H9 (cell line): ENCODE results near the gene ASPSCR1. TPM values are rescaled to one million over a fixed set of nuclear protein-coding genes. Genes with fewer than 3 reads are reported as not detected.

ENCODE experiments used
- DNase-seq: peaks from one replicate; pipeline ENCODE4 v3.0.0-alpha.2; 2017
- H2AFZ ChIP-seq: one replicate; pipeline ENCODE4 v1.6.1; 2013; ENCODE audit warnings: mild to moderate bottlenecking, low read length, control low read depth, moderate library complexity
- H2AK5ac ChIP-seq: 2 replicates; pipeline ENCODE4 v1.6.1; 2013; ENCODE audit warnings: low read length, control low read depth, mixed read lengths; ENCODE audit not compliant: insufficient read length
- H2BK120ac ChIP-seq: one replicate; pipeline ENCODE4 v1.6.1; 2013; ENCODE audit warnings: low read depth, mild to moderate bottlenecking, low read length, control low read depth, inconsistent platforms; ENCODE audit not compliant: poor library complexity, severe bottlenecking
- H2BK12ac ChIP-seq: 2 replicates; pipeline ENCODE4 v1.6.1; 2013; ENCODE audit warnings: low read length, control low read depth, mixed read lengths, low read depth; ENCODE audit not compliant: insufficient read length
- H2BK15ac ChIP-seq: 2 replicates; pipeline ENCODE4 v1.6.1; 2013; ENCODE audit warnings: low read depth, low read length, control low read depth
- H2BK20ac ChIP-seq: one replicate; pipeline ENCODE4 v1.6.1; 2013; ENCODE audit warnings: low read depth, mild to moderate bottlenecking, low read length, control low read depth, inconsistent platforms; ENCODE audit not compliant: poor library complexity, severe bottlenecking
- H2BK5ac ChIP-seq: 2 replicates; pipeline ENCODE4 v1.6.1; 2013; ENCODE audit warnings: low read length, control low read depth, mixed read lengths; ENCODE audit not compliant: insufficient read length
- H3K14ac ChIP-seq: 2 replicates; pipeline ENCODE4 v1.6.1; 2013; ENCODE audit warnings: low read length, control low read depth; ENCODE audit not compliant: insufficient read depth
- H3K18ac ChIP-seq: 2 replicates; pipeline ENCODE4 v1.6.1; 2013; ENCODE audit warnings: low read depth, mild to moderate bottlenecking, mixed read lengths, low read length, control low read depth; ENCODE audit not compliant: insufficient read length
- H3K23ac ChIP-seq: 2 replicates; pipeline ENCODE4 v1.6.1; 2013; ENCODE audit warnings: low read length, control low read depth, mixed read lengths, low read depth; ENCODE audit not compliant: insufficient read length
- H3K23me2 ChIP-seq: 2 replicates; pipeline ENCODE4 v1.6.1; 2013; ENCODE audit warnings: low read depth, mild to moderate bottlenecking, mixed read lengths, low read length, control low read depth; ENCODE audit not compliant: insufficient read length, poor library complexity, severe bottlenecking
- H3K27ac ChIP-seq: 2 replicates; pipeline ENCODE4 v1.5.1; 2013; ENCODE audit warnings: low read length, control low read depth, mixed read lengths, low read depth; ENCODE audit not compliant: insufficient read length
- H3K27me3 ChIP-seq: 2 replicates; pipeline ENCODE4 v1.6.1; 2013; ENCODE audit warnings: low read length, control low read depth, inconsistent platforms; ENCODE audit not compliant: insufficient read depth
- H3K4ac ChIP-seq: 2 replicates; pipeline ENCODE4 v1.6.1; 2013; ENCODE audit warnings: low read depth, mild to moderate bottlenecking, control low read depth, inconsistent platforms, low read length, moderate library complexity
- H3K4me1 ChIP-seq: 2 replicates; pipeline ENCODE4 v1.6.1; 2013; ENCODE audit warnings: low read length, control low read depth, inconsistent platforms; ENCODE audit not compliant: insufficient read depth
- H3K4me2 ChIP-seq: 2 replicates; pipeline ENCODE4 v1.6.1; 2013; ENCODE audit warnings: low read length, control low read depth, mixed read lengths; ENCODE audit not compliant: insufficient read length, insufficient read depth
- H3K56ac ChIP-seq: 2 replicates; pipeline ENCODE4 v1.6.1; 2013; ENCODE audit warnings: low read depth, mild to moderate bottlenecking, mixed read lengths, low read length, control low read depth; ENCODE audit not compliant: insufficient read length
- H3K79me1 ChIP-seq: 2 replicates; pipeline ENCODE4 v1.6.1; 2013; ENCODE audit warnings: low read depth, mild to moderate bottlenecking, moderate library complexity, low read length, control low read depth, inconsistent platforms; ENCODE audit not compliant: insufficient read depth, poor library complexity, severe bottlenecking
- H3K79me2 ChIP-seq: 2 replicates; pipeline ENCODE4 v1.6.1; 2013; ENCODE audit warnings: low read length, control low read depth, inconsistent platforms; ENCODE audit not compliant: insufficient read depth
- H3K9ac ChIP-seq: 2 replicates; pipeline ENCODE4 v1.6.1; 2013; ENCODE audit warnings: low read length, control low read depth, mixed read lengths; ENCODE audit not compliant: insufficient read length; ENCODE audit errors: extremely low read depth
- H3K9me3 ChIP-seq: one replicate; pipeline ENCODE4 v1.6.1; 2013; ENCODE audit warnings: low read depth, low read length, inconsistent platforms; ENCODE audit not compliant: control insufficient read depth
- H3T11ph ChIP-seq: one replicate; pipeline ENCODE4 v1.6.1; 2013; ENCODE audit warnings: mild to moderate bottlenecking, low read length, control low read depth, inconsistent platforms
- H4K20me1 ChIP-seq: one replicate; pipeline ENCODE4 v1.6.1; 2013; ENCODE audit not compliant: control insufficient read depth, insufficient read length, insufficient read depth
- H4K5ac ChIP-seq: 2 replicates; pipeline ENCODE4 v1.6.1; 2013; ENCODE audit warnings: low read depth, mild to moderate bottlenecking, mixed read lengths, low read length, control low read depth; ENCODE audit not compliant: insufficient read length
- H4K8ac ChIP-seq: replicated peaks from 2 replicates; pipeline ENCODE4 v1.6.1; 2013; ENCODE audit warnings: low read length, control low read depth, mixed read lengths, low read depth; ENCODE audit not compliant: insufficient read length
- H4K91ac ChIP-seq: 2 replicates; pipeline ENCODE4 v1.6.1; 2013; ENCODE audit warnings: low read depth, mild to moderate bottlenecking, moderate library complexity, mixed read lengths, low read length, control low read depth; ENCODE audit not compliant: insufficient read length
- H3K27ac Mint-ChIP-seq, 3 experiments: 2 replicates in 2 of 3; 3 replicates in 1 of 3; pipeline ENCODE4 v1.8.0; 2020 to 2021; ENCODE audit warnings: mixed read lengths in 3 of 3, mild to moderate bottlenecking in 1 of 3, moderate library complexity in 1 of 3
- H3K27me3 Mint-ChIP-seq: 2 replicates; pipeline ENCODE4 v1.8.0; 2021; ENCODE audit warnings: low read depth, mild to moderate bottlenecking, moderate library complexity, mixed read lengths
- H3K36me3 Mint-ChIP-seq, 3 experiments: 2 replicates in 2 of 3; 3 replicates in 1 of 3; pipeline ENCODE4 v1.8.0; 2020 to 2021; ENCODE audit warnings: low read depth in 3 of 3, mixed read lengths in 3 of 3; ENCODE audit not compliant: insufficient read depth in 1 of 3
- H3K4me1 Mint-ChIP-seq, 2 experiments: 2 replicates each; pipeline ENCODE4 v1.8.0; 2020; ENCODE audit warnings: mixed read lengths in 2 of 2
- H3K4me3 Mint-ChIP-seq, 2 experiments: 2 replicates in 1 of 2; 3 replicates in 1 of 2; pipeline ENCODE4 v1.8.0; 2020 to 2021; ENCODE audit warnings: mild to moderate bottlenecking in 2 of 2, mixed read lengths in 2 of 2, moderate library complexity in 1 of 2
- H3K9me3 Mint-ChIP-seq, 2 experiments: 2 replicates in 1 of 2; 3 replicates in 1 of 2; pipeline ENCODE4 v1.8.0; 2020; ENCODE audit warnings: mild to moderate bottlenecking in 2 of 2, mixed read lengths in 2 of 2, moderate library complexity in 1 of 2
- CTCF ChIP-seq: fragments of 200-600 bp; sonication (generic); conservative IDR thresholded peaks from 3 replicates; pipeline ENCODE4 v1.8.0; 2021; ENCODE audit warnings: antibody characterized with exemption, mild to moderate bottlenecking
- WGBS: extraction: QIAGEN DNeasy Blood & Tissue Kit; methylation state at CpG from one replicate; pipeline ENCODE4 v1.1.7; 2013; ENCODE audit warnings: missing lambda C conversion rate, low lambda C conversion rate, mixed read lengths; ENCODE audit not compliant: insufficient read length; ENCODE audit errors: extremely low coverage; 5-methylcytosine and 5-hydroxymethylcytosine counted together
- total RNA-seq: library from RNA; stranded (reverse); gene quantifications from 2 replicates; pipeline ENCODE4 v1.2.1, GENCODE V29; 2021

ASPSCR1 gene
- total RNA-seq, 1 experiment from 2014 or later = 50.9 TPM

GRCh38 chr17:82017612-82018151 lies 40.3 kb downstream of the ASPSCR1 start:
- Histone ChIP-seq H3K23me2 (peaks cover 5% of the 10 kb centered on the region), H2BK120ac (no peak overlapping the region), H2AK5ac (no peak overlapping the region), H4K91ac (no peak overlapping the region), H2BK12ac (no peak overlapping the region), H3K4me1 (no peaks in the 10 kb centered on the region), H2BK20ac (no peak overlapping the region), H3K4ac (no peak overlapping the region), H4K8ac (no peak overlapping the region), H2BK15ac (no peak overlapping the region), H3T11ph (no peak overlapping the region), H2BK5ac (no peak overlapping the region), H3K14ac (no peak overlapping the region), H3K79me2 (no peaks in the 10 kb centered on the region), H3K79me1 (peaks cover 5% of the 10 kb centered on the region), H3K18ac (no peak overlapping the region), H4K20me1 (no peaks in the 10 kb centered on the region), H4K5ac (no peak overlapping the region), H3K27me3 (no peaks in the 10 kb centered on the region), H3K56ac (no peak overlapping the region), H3K23ac (no peak overlapping the region), H2AFZ (no peak overlapping the region), H3K27ac (no peak overlapping the region), H3K4me2 (no peak overlapping the region), H3K9ac (no peak overlapping the region), H3K9me3 (no peaks in the 10 kb centered on the region)
- no peak for TF ChIP-seq CTCF
- H3K9me3 Mint-ChIP-seq = no peaks in the 10 kb centered on the region
- peaks cover 7 to 12% of the 10 kb centered on the region in 2 experiments for H3K4me1 Mint-ChIP-seq
- DNase-seq = no peak
- H3K27ac Mint-ChIP-seq = no peak overlapping the region
- H3K27me3 Mint-ChIP-seq = no peaks in the 10 kb centered on the region
- H3K4me3 Mint-ChIP-seq = no peak overlapping the region
- no CpG with 5 or more reads among the region's 13 CpGs for WGBS
- peaks cover 2 to 8% (median 3%) of the 10 kb centered on the region in 3 experiments; a peak in 4 of 7 replicates for H3K36me3 Mint-ChIP-seq
